Parathyroid adenoma (tissue), 2 donors: Measurements from ENCODE around the gene LFNG.
"Not testable (repeated sequence)": the region's sequence is repeated elsewhere in the genome, so short reads cannot be mapped to it uniquely, and the experiment has no call there.

Source experiments
- H2AFZ ChIP-seq: fragments of 300-600 bp; sonication (generic); one replicate; pipeline ENCODE4 v1.7.0; 2017; ENCODE audit warnings: antibody characterized with exemption, mild to moderate bottlenecking
- H3K27ac ChIP-seq: fragments of 300-600 bp; sonication (generic); one replicate; pipeline ENCODE4 v1.7.0; 2017
- H3K27me3 ChIP-seq: fragments of 300-600 bp; sonication (generic); one replicate; pipeline ENCODE4 v1.7.0; 2017; ENCODE audit warnings: low read length; ENCODE audit not compliant: control insufficient read depth, insufficient read depth
- H3K36me3 ChIP-seq: fragments of 300-600 bp; sonication (generic); one replicate; pipeline ENCODE4 v1.7.0; 2017; ENCODE audit warnings: low read length; ENCODE audit not compliant: control insufficient read depth, insufficient read depth
- H3K4me1 ChIP-seq: fragments of 300-600 bp; sonication (generic); one replicate; pipeline ENCODE4 v1.7.0; 2017; ENCODE audit warnings: control low read depth
- H3K4me2 ChIP-seq: fragments of 300-600 bp; sonication (generic); one replicate; pipeline ENCODE4 v1.7.0; 2017; ENCODE audit warnings: low read length
- H3K4me3 ChIP-seq: fragments of 300-600 bp; sonication (generic); one replicate; pipeline ENCODE4 v1.7.0; 2017; ENCODE audit warnings: low read depth, low read length
- H3K79me2 ChIP-seq: fragments of 300-600 bp; sonication (generic); one replicate; pipeline ENCODE4 v1.7.0; 2017; ENCODE audit warnings: control low read depth
- H3K9ac ChIP-seq: fragments of 300-600 bp; sonication (generic); one replicate; pipeline ENCODE4 v1.7.0; 2017; ENCODE audit warnings: mild to moderate bottlenecking
- H3K9me3 ChIP-seq: fragments of 300-600 bp; sonication (generic); one replicate; pipeline ENCODE4 v1.7.0; 2017; ENCODE audit warnings: low read length; ENCODE audit not compliant: control insufficient read depth
- TF ChIP-seq, protein P1 (sequence below): fragments of 300-600 bp; sonication (generic); IDR thresholded peaks from one replicate; pipeline ENCODE4 v1.7.0; 2017; ENCODE audit warnings: antibody characterized with exemption, mild to moderate bottlenecking
- donor health status: primary hyperparathyroidism.

The LFNG gene

DNA sequence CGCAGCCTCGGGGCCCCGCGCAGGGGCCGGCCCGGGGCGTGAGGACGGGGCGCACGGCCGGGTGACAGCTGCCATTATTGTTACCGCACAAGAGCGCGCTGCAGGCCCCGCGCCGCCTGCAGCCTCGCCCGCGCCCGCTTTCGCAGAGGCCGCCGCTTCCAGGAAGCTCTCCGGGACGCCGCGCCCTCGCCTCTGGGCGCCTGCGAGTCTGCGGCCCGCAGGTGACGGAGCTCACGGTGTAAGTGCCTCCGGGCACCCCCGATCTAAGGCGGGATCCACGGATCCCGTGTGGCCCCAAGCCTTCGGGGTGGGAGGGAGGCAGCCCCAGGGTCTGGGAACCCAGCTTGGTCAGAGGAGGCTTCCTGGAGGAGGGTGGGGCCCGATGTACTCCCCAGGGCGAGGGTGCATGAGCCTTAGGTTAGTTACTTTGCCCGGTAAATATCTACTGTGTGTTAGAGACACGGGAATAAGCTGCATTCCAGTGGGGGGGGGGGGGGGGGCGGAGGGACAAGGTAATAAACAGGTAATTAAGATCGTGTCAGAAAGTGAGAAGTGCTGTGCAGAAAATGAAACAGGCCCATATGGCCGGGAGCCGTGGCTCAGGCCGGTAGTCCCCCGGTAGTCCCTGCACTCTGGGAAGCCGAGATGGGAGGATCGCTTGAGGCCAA, 39.8 kb downstream of the LFNG start:
- H3K4me3 ChIP-seq: peak overlapping the region; percentile 81
- TF ChIP-seq, protein P1, sequence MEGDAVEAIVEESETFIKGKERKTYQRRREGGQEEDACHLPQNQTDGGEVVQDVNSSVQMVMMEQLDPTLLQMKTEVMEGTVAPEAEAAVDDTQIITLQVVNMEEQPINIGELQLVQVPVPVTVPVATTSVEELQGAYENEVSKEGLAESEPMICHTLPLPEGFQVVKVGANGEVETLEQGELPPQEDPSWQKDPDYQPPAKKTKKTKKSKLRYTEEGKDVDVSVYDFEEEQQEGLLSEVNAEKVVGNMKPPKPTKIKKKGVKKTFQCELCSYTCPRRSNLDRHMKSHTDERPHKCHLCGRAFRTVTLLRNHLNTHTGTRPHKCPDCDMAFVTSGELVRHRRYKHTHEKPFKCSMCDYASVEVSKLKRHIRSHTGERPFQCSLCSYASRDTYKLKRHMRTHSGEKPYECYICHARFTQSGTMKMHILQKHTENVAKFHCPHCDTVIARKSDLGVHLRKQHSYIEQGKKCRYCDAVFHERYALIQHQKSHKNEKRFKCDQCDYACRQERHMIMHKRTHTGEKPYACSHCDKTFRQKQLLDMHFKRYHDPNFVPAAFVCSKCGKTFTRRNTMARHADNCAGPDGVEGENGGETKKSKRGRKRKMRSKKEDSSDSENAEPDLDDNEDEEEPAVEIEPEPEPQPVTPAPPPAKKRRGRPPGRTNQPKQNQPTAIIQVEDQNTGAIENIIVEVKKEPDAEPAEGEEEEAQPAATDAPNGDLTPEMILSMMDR: no peak
- peak overlapping the region; percentile 86 for H2AFZ ChIP-seq
- peak overlapping the region; percentile 9 for H3K27ac ChIP-seq
- no peaks in the 10 kb centered on the region for H3K27me3 ChIP-seq
- peaks cover 6% of the 10 kb centered on the region for H3K4me1 ChIP-seq
- peaks cover 16% of the 10 kb centered on the region for H3K79me2 ChIP-seq
- H3K9me3 ChIP-seq: no peaks in the 10 kb centered on the region
- peak overlapping the region; percentile 73 for H3K9ac ChIP-seq
- peak overlapping the region; percentile 85 for H3K4me2 ChIP-seq
- H3K36me3 ChIP-seq: no peaks in the 10 kb centered on the region

DNA sequence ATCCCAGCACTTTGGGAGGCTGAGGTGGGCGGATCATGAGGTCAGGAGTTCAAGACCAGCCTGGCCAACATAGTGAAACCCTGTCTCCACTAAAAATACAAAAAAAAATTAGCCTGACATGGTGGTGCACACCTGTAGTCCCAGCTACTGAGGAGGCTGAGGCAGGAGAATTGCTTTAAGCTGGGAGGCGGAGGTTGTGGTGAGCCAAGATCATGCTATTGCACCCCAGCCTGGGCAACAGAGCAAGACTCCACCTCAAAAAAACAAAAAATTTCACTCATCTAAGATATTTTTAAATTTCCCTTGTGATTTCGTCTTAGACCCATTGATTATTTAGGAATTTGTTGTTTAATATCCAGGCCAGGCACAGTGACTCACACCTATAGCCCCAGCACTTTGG, 44.4 kb downstream of the LFNG start:
- H3K4me3 ChIP-seq, H3K36me3 ChIP-seq, H3K27me3 ChIP-seq, H3K27ac ChIP-seq, H3K4me2 ChIP-seq, H3K9me3 ChIP-seq, H3K9ac ChIP-seq, H3K4me1 ChIP-seq, H2AFZ ChIP-seq: not testable (repeated sequence)
- H3K79me2 ChIP-seq: peaks cover 34% of the 10 kb centered on the region

DNA sequence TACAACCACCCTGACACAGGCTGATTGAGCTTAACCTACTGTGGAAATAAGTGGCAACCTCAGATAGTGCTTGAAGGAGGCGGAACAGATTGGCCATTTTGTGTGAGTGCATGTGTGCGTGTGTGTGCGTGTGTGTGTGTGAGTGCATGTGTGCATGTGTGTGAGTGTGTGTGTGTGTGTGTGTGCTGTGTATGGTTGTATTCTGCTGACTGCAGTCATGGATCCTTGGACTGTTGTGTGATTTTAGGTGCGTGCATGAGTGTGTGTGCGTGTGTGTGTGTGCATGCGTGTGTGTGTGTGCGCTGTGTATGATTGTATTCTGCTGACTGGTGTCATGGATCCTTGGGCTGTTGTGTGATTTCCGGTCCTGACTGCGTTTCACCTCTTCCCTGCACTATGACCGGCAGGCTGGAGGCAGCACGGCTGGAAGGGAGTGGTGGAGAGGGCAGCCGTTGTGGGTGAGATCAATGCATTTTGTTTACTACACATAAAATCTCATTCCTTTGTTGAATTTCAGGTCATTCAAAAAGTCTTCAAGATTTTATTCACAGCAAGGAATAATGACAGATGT, 45.5 kb downstream of the LFNG start:
- H2AFZ ChIP-seq: no peak overlapping the region
- no peaks in the 10 kb centered on the region for H3K27me3 ChIP-seq
- no peaks in the 10 kb centered on the region for H3K36me3 ChIP-seq
- no peak overlapping the region for H3K4me2 ChIP-seq
- H3K27ac ChIP-seq: no peak overlapping the region
- no peak overlapping the region for H3K9ac ChIP-seq
- H3K79me2 ChIP-seq: peaks cover 31% of the 10 kb centered on the region
- no peak overlapping the region for H3K4me3 ChIP-seq
- TF ChIP-seq, protein P1: no peak
- peaks cover 2% of the 10 kb centered on the region for H3K4me1 ChIP-seq
- no peaks in the 10 kb centered on the region for H3K9me3 ChIP-seq

DNA sequence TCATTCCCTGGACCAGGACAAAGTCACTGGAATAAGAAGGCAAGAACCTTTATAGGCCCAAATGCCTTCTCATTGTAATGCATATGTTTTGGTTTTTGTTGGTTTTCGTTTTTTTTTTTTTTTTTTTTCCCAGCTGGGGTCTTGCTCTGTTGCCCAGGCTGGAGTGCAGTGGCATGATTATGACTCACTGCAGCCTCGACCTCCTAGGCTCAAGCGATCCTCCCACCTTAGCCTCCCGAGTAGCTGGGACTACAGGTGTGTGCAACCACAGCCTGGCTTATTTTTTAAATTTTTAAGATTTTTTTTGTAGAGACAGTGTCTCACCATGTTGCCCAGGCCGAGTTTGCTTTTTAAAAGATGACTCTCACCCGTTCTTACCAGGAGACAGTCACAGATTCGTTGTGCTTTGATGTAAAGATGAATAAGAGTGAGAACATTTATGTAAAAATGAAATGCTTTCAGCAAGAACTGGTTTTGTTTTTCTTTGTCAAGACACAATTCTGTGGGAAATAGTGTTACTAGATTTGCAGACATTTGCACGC, 46.8 kb downstream of the LFNG start:
- no peak overlapping the region for H3K27ac ChIP-seq
- H2AFZ ChIP-seq: no peak overlapping the region
- H3K9me3 ChIP-seq: no peaks in the 10 kb centered on the region
- no peaks in the 10 kb centered on the region for H3K4me1 ChIP-seq
- no peak overlapping the region for H3K9ac ChIP-seq
- no peak overlapping the region for H3K4me2 ChIP-seq
- H3K36me3 ChIP-seq: no peaks in the 10 kb centered on the region
- H3K79me2 ChIP-seq: peaks cover 33% of the 10 kb centered on the region
- H3K4me3 ChIP-seq: no peak overlapping the region
- TF ChIP-seq, protein P1: no peak
- H3K27me3 ChIP-seq: no peaks in the 10 kb centered on the region

DNA sequence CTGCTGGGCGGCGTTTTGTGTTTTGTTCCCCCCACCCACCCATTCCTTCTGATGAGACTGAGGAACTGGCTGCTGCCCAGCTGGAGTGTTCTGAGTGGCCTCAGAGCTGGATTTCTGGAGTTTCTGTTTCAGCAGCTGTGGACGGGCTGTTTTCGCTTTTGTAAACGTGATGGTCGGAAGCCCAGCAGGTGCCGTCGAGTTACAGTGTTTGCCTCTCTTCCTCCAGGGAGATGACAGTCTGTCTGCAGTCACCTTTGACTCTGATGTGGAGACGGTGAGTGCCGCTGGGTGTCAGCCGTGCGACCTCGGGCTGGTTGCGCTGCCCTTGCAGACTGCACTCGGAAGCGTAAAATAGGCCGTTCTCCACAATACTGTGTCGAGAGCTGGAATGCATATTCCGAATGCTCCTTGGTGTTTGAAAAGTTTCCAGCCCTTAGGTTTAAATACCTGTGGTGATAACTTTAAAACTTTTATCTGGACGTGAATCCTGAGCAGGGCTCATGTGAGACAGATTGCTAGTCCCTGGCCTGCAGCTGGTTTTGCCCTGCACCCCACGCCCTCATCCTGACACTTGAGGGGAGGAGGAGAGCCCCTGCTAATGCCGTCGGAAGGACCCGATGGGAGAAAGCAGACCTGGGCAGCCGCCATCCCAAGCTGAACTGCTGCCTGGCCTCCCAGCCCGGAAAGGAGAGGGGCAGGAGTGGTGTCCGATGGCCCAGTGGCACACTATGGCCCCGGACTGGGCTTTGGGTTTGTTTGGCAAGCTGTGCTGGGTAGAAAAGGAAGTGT, 47.5 kb downstream of the LFNG start:
- no peak overlapping the region for H3K9ac ChIP-seq
- TF ChIP-seq, protein P1: no peak
- no peak overlapping the region for H3K4me3 ChIP-seq

More for the DNA sequence above, 47.5 kb downstream of the LFNG start:
- Histone ChIP-seq H3K27ac (no peak overlapping the region), H3K4me1 (no peaks in the 10 kb centered on the region), H3K79me2 (peaks cover 35% of the 10 kb centered on the region), H3K4me2 (no peak overlapping the region), H2AFZ (no peak overlapping the region), H3K36me3 (no peaks in the 10 kb centered on the region), H3K9me3 (no peaks in the 10 kb centered on the region), H3K27me3 (no peaks in the 10 kb centered on the region)
